Measurements from ENCODE around the gene CBLB.

The CBLB gene

DNA sequence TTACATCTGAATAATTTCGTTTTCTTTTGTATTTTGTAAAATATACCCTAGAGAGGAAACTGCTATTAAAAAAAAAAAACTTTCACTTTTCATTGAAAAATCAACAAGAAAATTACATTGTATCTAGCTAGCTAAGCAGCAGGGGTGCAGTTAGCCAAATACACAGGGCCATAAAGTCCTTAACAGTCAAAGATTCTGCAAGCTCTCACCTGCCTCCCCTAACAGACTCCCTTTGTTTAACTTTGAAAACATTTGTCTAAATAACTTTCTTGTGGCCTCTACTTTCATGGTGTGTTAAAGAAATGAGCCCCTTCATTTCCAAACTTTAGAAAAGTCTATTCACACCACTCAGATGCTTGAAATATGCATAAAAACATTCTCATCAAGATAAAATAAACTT, 23.3 kb downstream of the CBLB start:
- no peak for FAIRE-seq

DNA sequence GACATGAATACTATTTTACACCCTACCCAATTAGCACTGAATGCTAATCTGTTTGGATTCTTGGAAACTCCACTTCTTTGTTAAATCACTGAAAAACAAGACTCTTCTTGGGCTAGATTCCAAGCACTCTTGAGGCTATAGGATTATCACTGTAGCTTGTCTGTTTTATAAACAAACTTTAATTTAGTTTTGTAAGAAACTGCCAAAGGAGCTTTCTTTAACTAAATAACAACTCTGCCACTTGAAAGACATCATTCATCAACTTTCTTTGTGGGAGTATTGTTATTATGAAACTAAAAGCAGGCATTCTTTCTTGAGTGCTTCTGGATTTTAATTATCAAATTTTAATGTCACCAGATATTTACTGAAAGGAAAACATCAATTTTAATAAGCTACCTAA, 24.1 kb downstream of the CBLB start:
- no peak for FAIRE-seq

DNA sequence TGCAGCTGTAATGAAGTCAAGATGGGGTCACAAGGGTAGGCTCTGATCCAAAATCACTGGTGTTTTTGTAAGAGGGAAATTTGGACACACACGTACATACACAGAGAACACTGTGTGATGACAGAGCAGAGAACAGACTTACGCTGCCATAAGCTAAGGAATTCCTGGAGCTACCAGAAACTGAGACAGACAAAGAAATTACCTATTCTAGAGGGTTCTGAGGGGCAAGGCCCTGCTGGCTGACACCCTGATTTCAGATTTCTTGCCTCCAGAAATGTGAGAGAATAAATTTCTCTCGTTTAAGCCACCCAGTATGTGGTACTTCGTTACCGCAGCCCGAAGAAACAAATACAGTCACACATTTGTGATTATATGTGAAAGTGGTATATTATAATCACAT, 24.8 kb downstream of the CBLB start:
- no peak for FAIRE-seq

DNA sequence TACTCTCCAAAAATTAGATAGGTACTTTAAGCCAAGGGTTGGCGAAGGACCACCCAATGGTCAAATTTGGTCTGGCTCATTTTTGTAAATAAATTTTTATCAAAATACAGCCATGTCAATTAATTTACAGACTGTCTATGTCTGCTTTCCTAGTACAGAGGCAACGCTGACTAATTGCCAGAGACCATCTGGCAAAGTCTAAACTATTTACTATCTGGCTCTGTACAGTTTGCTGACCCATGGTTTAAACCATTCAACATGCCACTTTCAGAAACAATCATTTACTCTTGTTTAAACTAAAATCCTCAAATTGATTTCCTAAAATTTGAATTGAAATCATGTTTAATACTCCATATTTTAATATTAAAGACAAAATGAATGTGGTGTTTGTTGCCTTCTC, 25.9 kb downstream of the CBLB start:
- FAIRE-seq, result no peak

DNA sequence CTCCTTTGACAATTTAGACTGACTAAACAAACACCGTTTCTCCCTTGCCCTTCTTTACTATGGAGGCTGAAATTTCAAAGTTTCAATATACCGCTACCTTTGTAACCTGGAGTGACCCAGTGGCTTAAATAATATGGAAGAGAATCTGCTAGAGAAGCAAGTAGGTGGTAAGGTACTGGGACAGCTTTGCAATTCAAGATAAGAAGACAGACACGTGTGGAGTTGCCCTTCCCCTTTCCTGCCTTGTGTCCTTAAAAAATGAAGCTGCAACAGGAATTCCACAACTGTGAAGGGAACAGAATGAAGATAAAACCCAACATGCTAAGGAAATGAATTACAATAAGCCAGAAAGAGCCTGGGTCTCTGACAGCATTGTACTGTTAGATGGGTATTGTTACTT, 26.4 kb downstream of the CBLB start:
- no peak for FAIRE-seq

DNA sequence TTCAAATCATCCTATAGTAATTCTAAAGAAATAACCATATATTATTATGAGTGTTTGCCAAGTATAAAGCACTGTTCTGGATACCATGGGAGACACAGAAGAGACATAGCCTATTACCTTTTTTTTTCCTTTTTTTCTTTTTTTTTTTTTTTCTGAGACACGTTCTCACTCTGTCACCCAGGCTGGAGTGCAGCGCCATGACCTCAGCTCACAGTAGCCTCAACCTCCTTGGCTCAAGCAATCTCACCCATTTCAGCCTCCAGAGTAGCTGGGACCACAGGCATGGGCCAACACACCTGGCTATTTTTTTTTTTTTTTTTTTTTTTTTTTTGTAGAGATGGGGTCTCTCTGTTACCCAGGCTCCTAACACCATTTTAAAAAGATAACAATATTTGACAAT, 30.9 kb downstream of the CBLB start:
- FAIRE-seq, result no peak

DNA sequence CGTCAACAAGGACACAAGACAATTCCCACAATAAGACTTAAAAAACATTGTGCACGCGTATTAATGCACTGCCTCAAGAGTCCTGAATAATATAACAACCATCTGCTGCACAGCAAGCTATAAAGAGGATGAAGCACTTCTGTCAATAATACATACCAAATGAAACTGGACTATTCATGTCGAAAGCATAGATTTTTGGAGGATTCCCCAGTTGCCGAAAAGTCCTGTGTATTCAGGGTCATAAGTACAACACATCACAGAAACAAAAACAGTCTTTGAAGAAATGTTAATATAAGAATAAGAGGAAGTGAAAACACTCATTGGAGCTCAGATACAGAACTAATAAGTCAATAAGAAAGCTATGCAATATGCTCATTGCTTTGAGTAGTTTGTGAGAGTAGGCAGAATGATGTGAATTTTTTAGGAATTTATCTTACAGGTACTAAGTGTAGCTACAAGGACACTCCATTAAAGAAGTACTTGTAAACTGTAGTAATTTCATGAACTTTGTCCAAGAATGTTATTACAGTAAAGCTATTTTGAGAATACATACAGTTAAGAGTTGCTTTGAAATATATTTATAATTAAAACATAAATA, 31.6 kb downstream of the CBLB start:
- no peak for FAIRE-seq

DNA sequence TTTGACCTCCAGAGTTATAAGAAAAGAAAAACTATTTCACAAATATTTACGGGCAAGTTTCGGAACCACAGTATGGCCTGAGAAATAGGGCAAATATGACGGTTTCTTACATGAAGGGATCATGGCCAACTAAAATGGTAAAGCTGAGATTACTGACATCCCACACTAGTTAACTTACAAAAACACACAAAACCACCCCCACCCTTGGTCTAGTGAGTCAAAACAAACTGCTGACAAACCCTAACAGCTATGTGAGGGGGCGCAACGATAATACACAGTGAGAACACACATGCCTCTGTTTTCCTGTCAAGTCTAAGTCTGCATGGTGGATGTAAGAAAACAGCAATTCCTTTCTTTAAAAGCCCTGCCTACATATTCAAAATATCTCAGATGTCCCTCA, 32.3 kb downstream of the CBLB start:
- no peak for FAIRE-seq

DNA sequence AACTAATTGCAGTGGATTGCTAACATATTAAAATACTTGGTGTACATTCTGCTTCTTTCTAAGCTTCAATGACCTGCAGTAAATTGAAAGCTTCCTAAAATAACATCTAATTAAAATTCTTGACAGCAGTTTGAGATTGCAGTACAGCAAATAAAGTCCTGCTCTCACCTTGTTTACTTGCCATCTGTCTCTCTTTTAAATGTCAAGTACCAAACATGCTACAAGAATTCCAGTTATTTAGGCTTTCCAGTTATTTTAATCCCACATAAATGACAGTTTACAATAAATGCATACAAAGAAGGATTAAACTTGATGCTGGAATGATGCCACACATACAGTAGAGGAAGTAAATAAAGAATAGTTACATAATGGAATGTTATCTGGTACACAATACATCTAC, 33.2 kb downstream of the CBLB start:
- no peak for FAIRE-seq

DNA sequence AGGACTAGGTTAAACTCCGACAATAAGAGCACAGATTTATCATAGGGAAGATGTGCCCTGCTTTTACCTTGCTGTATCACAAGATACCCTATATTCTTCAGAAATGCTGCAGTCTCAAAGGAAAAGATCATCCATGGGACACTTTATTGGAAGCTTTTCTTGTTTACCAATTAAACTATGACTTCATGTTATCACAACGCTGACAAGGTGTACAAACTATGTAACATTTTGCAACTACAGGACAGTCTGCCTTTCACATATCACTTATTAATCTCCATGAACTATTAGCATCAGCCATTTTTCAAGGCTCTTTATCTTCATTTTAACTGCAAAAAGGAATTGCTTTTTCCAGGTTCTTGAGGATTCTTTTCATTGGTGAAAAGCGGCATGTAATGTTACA, 34.0 kb downstream of the CBLB start:
- FAIRE-seq, result no peak

DNA sequence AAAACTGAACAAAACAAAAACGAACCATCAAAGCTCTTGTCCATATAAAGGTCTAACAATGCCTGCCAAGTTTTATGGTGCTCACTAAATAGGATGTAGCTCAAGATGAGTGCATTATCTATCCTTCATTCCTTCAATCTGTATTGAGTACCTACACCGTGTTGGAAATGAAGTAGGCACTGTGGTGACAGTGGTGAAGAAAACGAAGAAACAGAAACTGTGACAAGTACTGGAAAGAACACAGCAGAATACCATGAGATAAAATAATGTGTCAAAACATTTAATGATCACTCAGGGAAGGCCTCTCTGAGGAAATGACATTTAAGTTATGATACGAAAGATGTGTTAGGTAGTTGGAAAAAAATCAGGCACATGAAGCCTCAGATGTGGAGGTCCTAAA, 36.2 kb downstream of the CBLB start:
- no peak for FAIRE-seq

DNA sequence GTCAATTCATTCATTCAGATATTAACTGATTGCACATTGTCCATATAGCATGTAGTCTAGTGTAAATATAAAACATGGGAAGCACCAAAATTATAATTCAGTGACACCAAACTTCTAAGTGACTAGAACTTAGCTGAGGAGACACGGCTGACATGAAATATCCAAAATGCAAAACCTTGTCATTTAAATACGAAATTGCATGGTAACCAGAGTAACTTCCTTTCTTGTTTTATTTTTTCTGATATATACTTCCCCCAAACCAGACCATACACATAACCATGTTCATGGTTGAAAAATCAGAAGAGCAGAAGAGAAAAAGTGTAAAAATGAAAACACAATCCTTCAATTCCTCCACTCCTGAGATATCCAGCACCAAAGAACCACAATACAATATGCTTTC, 38.0 kb downstream of the CBLB start:
- FAIRE-seq, result no peak

DNA sequence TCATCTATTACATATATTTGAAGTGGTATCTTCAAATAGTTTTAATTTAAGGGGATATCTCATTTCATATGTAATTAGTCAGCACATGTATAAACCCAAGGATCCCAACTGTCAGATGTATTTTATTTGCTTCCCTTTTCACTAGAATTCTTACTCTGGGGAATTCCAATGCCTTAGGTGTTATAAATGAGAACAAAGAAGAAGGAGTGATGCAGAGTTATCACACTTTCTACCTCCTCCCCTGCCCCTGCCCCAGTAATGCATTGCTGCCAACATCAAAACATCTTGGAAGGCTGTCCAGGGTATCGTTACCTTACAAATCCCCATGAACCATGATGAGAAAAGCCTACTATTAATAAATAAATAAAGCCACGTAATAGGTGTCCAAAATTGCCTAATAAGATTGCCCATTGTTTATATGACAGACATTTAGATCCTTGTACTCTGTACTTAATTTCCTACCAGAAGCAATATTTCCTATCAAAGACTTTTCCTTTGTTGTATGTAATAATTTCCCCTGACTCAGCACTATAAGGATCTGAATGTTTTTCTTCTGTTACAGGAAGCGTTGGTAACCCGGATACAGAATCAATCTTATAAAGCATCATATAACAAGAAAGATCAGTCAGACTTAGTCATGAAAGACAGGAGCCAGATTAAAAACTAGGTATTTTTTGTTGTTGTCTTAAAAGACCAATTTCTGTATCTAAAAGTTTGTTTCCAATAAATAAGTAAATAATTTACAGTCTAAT, 38.8 kb downstream of the CBLB start:
- FAIRE-seq, result peak; percentile 78

DNA sequence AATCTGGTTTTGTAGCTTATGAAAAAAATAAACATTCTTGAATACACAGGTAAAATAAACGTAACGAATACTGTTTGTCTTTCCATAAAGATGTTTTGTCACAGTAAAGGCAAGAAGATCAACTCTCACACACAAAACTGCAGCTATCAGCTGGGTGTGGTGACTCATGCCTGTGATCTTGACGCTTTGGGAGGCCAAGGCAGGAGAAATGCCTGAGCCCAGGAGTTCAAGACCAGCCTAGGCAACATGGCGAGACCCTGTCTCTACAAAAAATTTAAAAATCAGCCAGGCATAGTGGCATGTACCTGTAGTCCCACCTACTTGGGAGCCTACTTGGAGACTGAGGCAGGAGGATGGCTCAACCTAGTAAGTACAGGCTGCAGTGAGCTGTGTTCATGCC, 39.6 kb downstream of the CBLB start:
- FAIRE-seq, result no peak

DNA sequence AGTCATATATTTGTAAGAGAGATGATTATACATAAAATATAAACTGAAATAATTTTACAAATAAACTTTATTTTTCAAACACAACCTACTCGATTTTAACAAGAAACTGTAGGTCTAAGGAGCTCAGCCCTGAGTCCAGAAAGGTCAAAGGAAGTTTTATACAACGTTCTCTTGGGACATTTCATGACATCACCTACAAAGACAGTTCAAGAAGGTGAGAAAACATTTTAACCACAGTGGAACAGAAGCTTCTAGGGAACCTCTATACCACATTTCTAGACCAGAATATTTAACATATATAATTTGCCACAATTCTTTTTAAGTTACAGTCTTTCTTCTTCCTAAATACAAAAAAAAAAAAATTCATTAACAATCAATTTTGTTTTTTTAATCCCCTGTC, 40.1 kb downstream of the CBLB start:
- no peak for FAIRE-seq

DNA sequence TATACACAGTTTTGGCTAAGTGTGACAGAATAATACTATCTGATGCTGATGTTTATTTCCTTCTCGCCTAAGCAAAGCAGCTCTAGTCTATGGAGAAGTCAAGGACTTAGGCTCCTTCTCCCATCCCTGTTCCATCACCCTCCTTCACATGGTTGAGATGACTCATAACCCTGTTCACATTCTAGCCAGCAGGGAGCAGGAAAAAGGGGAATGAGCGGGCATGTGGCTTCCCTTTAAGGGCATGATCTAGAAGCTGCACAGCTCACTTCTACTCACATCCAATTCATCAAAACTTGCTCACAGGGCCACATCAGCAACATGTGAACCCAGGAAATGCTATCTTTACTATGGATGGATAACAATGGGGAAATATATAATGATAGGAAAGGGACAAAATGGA, 40.9 kb downstream of the CBLB start:
- no peak for FAIRE-seq

DNA sequence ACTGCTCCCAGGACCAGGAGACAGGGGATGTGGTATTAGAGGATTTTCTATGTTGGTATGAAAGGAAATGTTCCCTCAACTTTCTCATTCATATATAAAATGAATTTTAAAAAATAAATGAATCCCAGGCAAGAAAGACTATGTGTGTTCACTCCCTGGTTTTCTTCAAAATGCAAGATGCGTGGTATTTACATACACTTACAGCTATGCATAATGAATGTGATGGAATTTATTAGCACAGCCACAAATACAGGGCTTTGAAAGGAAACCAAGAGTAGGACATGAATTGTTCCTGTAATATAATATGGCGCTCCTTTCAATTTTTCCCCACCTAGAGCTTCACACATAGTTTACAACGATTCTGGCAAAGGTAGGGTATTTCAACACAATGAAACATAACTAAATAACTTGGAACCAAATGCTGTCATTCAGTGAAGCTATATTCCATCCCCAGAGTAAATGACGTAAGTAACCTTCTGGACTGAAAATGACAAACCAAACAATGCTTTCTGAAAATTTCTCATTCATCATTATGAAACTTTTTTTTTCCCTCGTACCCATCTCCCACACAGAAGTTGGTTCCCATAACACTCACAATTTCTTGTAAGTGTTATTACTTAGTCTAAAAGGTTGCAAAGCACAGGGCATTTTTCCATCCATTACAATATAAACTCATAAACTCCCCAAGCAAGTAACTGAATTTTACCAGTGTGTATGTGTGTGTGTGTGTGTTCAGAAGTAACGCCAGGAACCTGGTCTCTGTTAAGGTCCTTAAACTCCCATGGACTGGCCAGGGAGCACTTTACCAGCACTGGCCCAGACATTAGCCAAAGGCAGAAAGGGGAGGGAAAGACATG, 41.8 kb downstream of the CBLB start:
- no peak for FAIRE-seq

DNA sequence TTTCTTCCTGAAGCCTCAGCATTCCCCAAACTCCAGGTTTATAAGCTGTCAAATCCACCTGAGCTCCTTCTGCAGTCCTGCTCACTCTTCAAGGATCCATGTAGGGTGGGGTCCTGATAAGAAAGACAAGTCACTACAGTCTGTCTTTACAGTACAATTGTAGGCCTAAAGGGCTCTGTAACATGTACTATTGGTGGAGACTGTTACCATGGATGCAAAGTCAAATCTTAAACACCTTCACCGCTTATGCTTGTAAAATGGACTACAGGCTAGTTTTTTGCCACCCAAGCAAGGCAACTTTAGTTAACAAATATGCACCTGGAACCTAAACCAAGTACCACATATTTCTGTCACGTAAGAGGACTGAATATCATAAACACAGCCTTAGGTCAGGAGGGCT, 44.7 kb downstream of the CBLB start:
- no peak for FAIRE-seq

DNA sequence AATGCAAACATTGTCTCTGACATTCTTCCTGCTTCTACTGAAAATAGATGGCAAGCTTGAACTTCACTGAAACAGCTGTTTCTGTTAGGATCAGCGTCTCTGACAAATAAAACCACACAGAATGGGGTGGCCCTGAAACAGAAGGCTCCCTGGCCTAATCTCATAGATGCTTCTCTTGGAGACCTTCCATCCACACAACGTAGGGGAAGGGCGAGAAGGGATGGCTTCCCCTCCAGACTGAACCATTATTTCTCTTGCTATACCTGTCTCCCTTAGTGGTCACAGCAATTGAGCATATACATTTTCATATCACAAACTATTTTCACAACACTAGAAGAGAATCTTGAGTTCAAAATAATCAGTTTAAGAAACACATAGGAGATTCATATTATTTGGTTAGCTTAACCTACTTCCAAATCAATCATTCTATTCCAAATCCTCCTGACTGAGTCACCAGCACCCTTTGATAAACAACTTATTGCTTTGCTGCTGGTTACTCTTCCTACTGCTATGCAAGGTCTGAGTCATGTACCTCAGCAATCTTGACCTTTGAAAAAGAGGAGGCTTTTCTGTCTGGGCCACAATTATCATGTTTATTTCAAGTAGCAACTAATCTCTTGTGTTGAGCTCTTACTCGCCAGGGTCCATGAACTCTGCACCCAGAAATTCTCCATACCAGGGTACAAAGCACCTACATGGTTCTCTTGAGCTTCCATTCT, 45.5 kb downstream of the CBLB start:
- no peak for FAIRE-seq

DNA sequence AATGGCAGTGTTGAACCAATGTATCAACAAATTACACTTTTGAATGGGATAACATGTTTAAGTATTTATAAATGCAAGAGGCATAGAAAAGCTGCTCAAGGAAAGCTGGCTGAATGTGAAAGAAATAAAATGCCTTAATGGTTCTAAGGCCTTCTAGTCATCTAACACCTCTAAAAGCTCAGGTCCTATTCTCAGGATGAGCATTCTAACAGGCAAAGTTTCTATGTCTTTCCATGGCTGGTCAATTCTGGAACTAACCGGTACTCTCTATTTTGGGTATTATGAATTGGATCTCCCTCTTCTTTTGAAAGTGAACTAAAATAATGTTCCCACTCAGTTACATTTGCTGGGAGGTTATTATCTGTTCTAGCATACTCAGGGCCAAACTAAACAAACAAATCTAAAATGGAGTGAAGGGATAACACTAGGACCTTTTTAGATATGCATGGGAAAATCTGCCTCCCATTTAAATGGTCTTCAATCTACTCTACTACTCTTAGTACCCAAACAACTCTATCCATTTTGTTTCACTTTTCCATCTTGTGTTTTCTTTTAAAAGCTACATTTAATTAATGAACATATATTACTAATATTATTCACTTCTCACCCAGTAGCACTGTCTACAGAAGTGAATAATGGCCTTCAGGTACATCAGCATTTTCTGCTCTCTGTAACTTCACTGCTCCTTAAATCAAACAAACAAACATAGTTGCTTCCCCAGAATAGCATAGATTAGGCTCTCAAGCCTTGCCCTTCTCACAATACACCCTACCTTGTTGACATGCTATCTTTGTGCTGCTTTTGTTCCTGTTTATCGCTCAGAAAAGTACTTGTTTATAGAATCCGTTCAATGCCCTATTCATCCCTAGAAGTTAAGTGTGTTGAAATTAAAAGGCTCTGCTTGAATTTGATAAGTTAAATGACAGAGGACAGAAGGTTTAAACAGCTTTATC, 46.4 kb downstream of the CBLB start:
- no peak for FAIRE-seq

DNA sequence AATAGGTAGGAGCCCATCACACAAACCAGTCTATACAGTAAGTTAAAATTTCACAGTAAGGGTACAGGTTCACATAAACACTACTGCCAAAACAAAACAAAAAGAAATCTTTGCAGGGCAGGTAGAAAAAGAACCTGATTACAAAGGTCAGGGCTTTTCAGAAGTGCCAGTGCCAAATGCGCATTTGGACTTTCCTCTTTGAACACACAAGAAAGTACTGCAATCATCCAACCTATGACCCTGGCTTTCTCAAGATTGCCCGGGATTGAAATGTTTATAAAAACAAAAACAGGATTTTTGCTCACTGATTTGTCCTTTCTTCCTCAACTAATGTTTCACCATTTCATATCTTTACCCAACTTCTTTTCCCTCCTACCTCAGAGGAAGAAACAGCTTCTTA, 47.4 kb downstream of the CBLB start:
- FAIRE-seq, result no peak

DNA sequence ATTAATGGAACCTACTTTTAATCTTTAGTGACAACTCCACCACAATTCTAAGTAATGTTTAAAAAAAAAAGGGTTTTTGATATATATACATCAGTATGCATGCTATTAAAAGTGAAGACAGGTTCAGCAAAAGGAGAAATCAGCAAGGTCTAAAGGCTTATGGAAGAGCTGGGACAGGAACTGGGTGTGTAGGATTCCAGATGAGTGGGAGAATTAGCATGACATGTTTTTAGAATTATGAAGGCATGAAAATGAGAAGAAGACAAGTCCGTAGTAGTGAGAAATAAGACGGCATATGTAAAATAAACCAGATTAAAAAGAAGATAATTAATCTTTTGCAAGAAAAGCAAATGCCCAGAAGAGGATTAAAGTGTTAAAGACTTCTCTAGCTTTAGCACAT, 52.0 kb downstream of the CBLB start:
- no peak for FAIRE-seq

All from colon (tissue), 2 donors.